Right cardiac atrium (tissue), 5 donors: Measurements from ENCODE around the gene KRT4. TPM values are rescaled to one million over a fixed set of nuclear protein-coding genes. Genes with fewer than 3 reads are reported as not detected.

Experiments used
- ATAC-seq, 2 donors: fragments of 200-7000 bp; cut with Tn5 transposase; one replicate each; pipeline versions ENCODE4 v1.8.0 to v1.9.1; 2020; ENCODE audit warnings: moderate library complexity in 2 of 2, mild to moderate bottlenecking in 1 of 2
- DNase-seq, 3 donors: peaks; one replicate each; pipeline ENCODE4 v3.0.0-alpha.2; 2020
- H3K27ac ChIP-seq: one replicate; pipeline ENCODE4 v1.5.1; 2013; ENCODE audit warnings: mild to moderate bottlenecking, low read length, control low read depth, moderate library complexity
- H3K27me3 ChIP-seq: one replicate; pipeline ENCODE4 v1.6.1; 2013; ENCODE audit not compliant: control insufficient read depth, insufficient read depth
- H3K4me1 ChIP-seq: one replicate; pipeline ENCODE4 v1.6.1; 2013; ENCODE audit warnings: low read length; ENCODE audit not compliant: control insufficient read depth, insufficient read depth
- H3K4me3 ChIP-seq: one replicate; pipeline ENCODE4 v1.5.1; 2013; ENCODE audit warnings: low read length, control low read depth
- H3K9me3 ChIP-seq: one replicate; pipeline ENCODE4 v1.6.1; 2013; ENCODE audit warnings: low read length; ENCODE audit not compliant: control insufficient read depth
- WGBS: extraction: QIAGEN DNeasy Blood & Tissue Kit; methylation state at CpG from one replicate; pipeline ENCODE4 v1.1.7; 2013; 5-methylcytosine and 5-hydroxymethylcytosine counted together
- intact Hi-C, 4 donors: fragments of 100-400 bp; cut with DNase I; formaldehyde crosslinking; loops; one replicate each; pipeline versions ENCODE4 v1.11.0 to v1.14.0; 2022 to 2023
- polyA plus RNA-seq: library from polyadenylated mRNA; stranded (reverse); fragments of 200-250 nt; gene quantifications from one replicate; pipeline ENCODE4 v1.2.3, GENCODE V29; 2013
- total RNA-seq, 4 donors: library from RNA; stranded (reverse); fragmentation: NEBNext Ultra II Directional; extraction: Animal tissue kit (Norgen Biotek cat#: 25700); gene quantifications; one replicate each; pipeline ENCODE4 v1.2.1, GENCODE V29; 2021
- donor health status: healthy with polysubstance abuse.
- donor health status: DM: no; HTN: yes; CAD: no.
- donor health status: DM: no; HTN: no; CAD: no.
- donor health status: DM: no; HTN: yes; CAD: no; lungs with severe emphysema.
- donor health status: DM: yes; HTN: yes; CAD: no.

The KRT4 gene
- total and polyA plus RNA-seq, 5 donors: 0.20 TPM; not detected in 4

DNA sequence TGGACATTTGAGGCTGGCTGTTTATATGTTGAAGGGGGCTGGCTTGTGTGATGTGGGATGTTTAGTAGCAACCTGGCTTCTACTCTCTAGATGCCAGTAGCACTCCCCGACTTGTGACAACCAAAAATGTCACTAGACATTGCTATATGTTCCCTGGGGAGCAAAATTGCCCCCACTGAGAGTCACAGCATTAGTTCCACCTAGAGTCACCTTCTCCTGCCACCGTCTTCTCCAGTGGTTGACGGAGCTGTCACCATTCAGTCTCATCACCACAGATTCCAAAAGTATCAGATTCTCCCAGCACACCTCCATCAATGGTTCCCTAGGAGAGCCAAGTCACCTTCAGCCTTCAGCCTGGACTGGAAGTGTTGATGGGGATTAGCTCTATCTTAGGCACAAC is 29.0 kb downstream of the KRT4 start:
- ATAC-seq: no peak
- intact Hi-C loops: no loop called here
- WGBS: 76% methylated on average over 3 of the region's 3 CpGs

DNA sequence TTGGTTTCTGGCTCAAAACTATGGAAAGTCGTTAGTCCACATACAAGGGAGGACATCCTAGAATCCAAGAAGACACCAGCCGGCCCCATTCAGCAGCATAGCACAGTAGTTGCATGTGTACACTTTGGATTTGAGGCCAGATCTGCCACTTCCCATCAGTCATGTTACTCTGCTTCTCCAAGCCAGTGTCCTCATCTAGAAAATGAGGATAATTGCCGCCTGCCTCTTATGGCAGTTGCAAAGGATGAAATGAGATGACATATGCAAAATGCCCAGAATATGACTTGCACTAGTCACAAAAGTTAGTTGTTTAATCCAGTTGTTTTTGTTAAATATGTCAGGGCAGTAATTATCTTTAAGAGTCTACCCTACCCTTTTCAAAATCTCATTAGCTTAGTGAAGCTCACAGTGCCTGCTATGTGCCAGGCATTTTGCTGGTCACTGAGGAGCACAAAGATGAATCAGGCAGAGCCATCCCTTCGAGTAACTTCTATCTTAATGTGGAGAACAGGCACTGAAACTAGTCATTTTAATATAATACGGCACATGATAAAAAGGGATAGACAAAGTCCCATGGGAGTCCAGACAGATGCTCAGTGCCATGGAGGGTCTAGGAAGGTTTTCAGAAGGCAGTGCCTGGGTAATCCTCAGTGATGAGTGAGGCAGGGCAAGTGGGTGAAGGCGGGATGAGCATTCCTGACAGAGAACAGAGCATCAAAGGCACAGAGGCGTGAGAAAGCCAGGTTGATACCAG is 30.2 kb downstream of the KRT4 start:
- Histone ChIP-seq H3K9me3 (no peaks in the 10 kb centered on the region), H3K27me3 (no peaks in the 10 kb centered on the region), H3K27ac (no peak overlapping the region), H3K4me1 (no peaks in the 10 kb centered on the region), H3K4me3 (no peak overlapping the region)
- DNase-seq (no peak), ATAC-seq (no peak)
- intact Hi-C loops: no loop called here
- WGBS: 75% methylated on average over 7 of the region's 7 CpGs

More for the DNA sequence above, 29.0 kb downstream of the KRT4 start:
- H3K4me1 ChIP-seq: no peaks in the 10 kb centered on the region
- H3K9me3 ChIP-seq: no peaks in the 10 kb centered on the region
- no peak overlapping the region for H3K4me3 ChIP-seq
- no peak overlapping the region for H3K27ac ChIP-seq
- DNase-seq: no peak
- no peaks in the 10 kb centered on the region for H3K27me3 ChIP-seq

- no peak overlapping the region for H3K4me3 ChIP-seq
- no peaks in the 10 kb centered on the region for H3K4me1 ChIP-seq
- DNase-seq (no peak), ATAC-seq (no peak)
- 89% methylated on average over 4 of the region's 4 CpGs for WGBS
- H3K27ac ChIP-seq: no peak overlapping the region
- H3K27me3 ChIP-seq: no peaks in the 10 kb centered on the region
- intact Hi-C loops: no loop called here
- H3K9me3 ChIP-seq: no peaks in the 10 kb centered on the region
Measured at GRCh38 chr12:52782502-52782901, 31.4 kb downstream of the KRT4 start.

GRCh38 chr12:52781399-52782082 is 32.4 kb downstream of the KRT4 start:
- intact Hi-C loops: no loop called here
- H3K27ac ChIP-seq: no peak overlapping the region
- H3K4me3 ChIP-seq: no peak overlapping the region
- H3K9me3 ChIP-seq: no peaks in the 10 kb centered on the region
- H3K4me1 ChIP-seq: no peaks in the 10 kb centered on the region
- ATAC-seq: no peak
- no peaks in the 10 kb centered on the region for H3K27me3 ChIP-seq
- DNase-seq: no peak
- 61% methylated on average over 4 of the region's 4 CpGs for WGBS

DNA sequence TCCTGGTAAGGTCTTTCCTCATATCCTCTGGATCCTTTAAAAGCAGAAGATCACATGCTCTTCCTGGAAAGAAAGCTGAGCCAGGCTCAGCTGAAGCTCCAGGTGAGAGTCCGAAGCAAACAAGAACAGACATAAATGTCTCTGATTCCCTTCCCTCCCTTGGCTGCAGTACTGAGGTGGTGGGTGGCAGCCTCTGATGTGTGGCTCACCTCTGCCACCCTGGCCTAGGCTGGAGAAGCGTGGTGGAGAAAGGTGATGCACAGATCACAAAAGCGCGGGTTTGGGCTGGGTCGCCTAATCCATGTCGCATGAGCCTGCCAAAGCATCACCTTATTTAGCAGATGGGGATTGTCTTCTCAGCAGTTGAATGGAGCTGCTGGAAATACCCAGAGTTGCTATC is 34.0 kb downstream of the KRT4 start:
- Histone ChIP-seq H3K9me3 (no peaks in the 10 kb centered on the region), H3K4me1 (no peaks in the 10 kb centered on the region), H3K27ac (no peak overlapping the region), H3K27me3 (no peaks in the 10 kb centered on the region), H3K4me3 (no peak overlapping the region)
- 88% methylated on average over 6 of the region's 6 CpGs for WGBS
- no peak for ATAC-seq
- intact Hi-C loops: no loop called here
- no peak for DNase-seq

DNA sequence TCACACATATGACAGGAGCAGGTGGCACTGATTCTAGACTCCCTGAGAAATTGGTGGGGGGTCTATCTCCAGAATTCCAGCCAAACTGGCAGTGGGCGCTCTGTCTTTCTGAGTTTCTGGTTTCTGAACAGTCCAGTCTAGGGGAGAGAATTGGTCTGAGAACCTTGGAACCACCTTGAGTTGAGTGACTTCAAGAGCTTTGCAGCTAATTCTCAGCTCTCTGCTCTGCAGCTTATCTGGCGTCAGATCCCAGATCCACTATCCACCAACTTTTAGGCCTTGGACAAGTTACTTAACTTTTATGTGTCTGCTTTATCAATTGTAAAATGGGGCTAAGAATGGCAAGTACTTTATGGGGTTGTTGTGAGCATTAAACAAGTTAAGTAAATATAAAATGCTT is 35.1 kb downstream of the KRT4 start:
- H3K9me3 ChIP-seq: no peaks in the 10 kb centered on the region
- intact Hi-C loops: no loop called here
- 87% methylated on average over 2 of the region's 2 CpGs for WGBS
- no peaks in the 10 kb centered on the region for H3K4me1 ChIP-seq
- DNase-seq: no peak
- no peak overlapping the region for H3K4me3 ChIP-seq
- no peak for ATAC-seq
- H3K27me3 ChIP-seq: no peaks in the 10 kb centered on the region
- H3K27ac ChIP-seq: no peak overlapping the region

DNA sequence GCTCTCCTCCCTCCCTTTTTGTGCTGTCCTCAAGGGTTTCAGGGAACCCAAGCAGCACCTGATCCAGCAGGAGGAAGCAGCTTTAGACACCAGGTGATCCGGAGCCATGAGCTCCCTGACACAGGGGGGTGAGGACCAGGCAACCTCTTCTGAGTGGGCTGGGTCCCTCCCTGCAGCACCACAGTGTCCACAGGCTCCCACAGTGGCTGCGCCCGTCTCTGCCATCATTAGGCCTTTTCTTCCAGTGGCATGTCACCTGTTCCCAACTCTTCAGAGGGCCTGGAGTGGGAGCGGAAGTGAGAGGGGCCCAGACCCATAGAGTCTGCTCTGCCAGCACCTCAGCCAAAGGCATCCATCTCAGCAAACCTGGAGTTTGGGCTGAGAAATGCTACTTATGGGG is 36.4 kb downstream of the KRT4 start:
- no peak overlapping the region for H3K27ac ChIP-seq
- no peak for DNase-seq
- no peaks in the 10 kb centered on the region for H3K27me3 ChIP-seq
- H3K4me1 ChIP-seq: no peaks in the 10 kb centered on the region
- intact Hi-C loops: no loop called here
- no peaks in the 10 kb centered on the region for H3K9me3 ChIP-seq
- no peak for ATAC-seq
- H3K4me3 ChIP-seq: no peak overlapping the region
- WGBS: 93% methylated on average over 4 of the region's 4 CpGs

DNA sequence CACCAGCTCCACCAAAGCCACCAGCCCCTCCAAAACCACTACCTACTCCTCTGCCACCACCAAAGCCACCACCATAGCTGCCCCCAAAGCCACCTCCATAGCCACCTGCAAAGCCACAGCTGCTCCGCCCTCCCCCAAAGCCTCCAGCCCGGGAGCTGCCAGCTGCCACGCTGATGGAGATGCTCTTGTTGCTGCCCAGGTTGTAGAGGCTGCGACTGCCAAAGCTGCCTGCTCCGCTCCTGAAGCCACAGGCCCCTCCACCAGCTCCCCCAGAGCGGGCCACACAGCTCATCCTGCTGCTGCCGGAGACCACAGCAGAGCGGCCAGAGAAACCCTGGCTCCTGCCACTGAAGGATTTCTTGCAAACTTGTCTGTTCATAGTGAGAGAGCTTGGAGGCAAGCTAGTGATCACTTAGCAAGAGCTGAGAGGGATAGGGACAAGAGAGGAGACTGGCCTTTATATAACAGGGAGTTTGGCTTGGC is 37.0 kb downstream of the KRT4 start, which contains the start of gene KRT76:
KRT76 (minus strand) TSS at position 433 of the 483 bp plus-strand sequence; CDS start at position 379, 54 bp downstream.
- WGBS: 86% methylated on average over 8 of the region's 8 CpGs

DNA sequence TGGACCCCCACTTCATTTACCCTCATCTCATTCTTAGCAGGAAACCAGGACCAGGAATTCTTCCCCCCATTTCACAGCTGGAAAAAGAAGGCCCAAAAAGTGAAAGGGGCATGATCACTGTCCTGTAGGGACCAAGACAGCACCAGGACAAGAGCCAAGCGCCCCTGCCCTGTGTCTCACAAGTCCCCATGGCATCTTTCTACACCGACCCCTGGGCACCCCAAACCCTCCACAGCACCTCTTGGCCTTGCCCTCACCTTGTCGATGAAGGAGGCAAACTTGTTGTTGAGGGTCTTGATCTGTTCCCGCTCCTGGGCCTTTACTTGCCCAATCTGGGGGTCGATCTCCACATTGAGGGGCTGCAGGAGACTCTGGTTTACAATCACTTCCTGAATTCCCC is 37.5 kb downstream of the KRT4 start:
- Histone ChIP-seq H3K27ac (no peak overlapping the region), H3K4me1 (no peaks in the 10 kb centered on the region), H3K27me3 (no peaks in the 10 kb centered on the region), H3K4me3 (no peak overlapping the region), H3K9me3 (no peaks in the 10 kb centered on the region)
- ATAC-seq (no peak), DNase-seq (no peak)
- 80% methylated on average over 5 of the region's 5 CpGs for WGBS
- intact Hi-C loops: no loop called here

More for the DNA sequence above, 37.0 kb downstream of the KRT4 start, which contains the start of gene KRT76:
- intact Hi-C loops: no loop called here
- Histone ChIP-seq H3K27me3 (no peaks in the 10 kb centered on the region), H3K27ac (no peak within 1 kb of the TSS), H3K4me1 (no peaks in the 10 kb centered on the region), H3K4me3 (no peak within 1 kb of the TSS), H3K9me3 (no peaks in the 10 kb centered on the region)
- no peak for ATAC-seq
- DNase-seq: no peak

GRCh38 chr12:52774629-52775250 is 39.2 kb downstream of the KRT4 start:
- Histone ChIP-seq H3K4me3 (no peak overlapping the region), H3K27ac (no peak overlapping the region), H3K4me1 (no peaks in the 10 kb centered on the region), H3K27me3 (no peaks in the 10 kb centered on the region), H3K9me3 (no peaks in the 10 kb centered on the region)
- DNase-seq (no peak), ATAC-seq (no peak)
- 61% methylated on average over 8 of the region's 8 CpGs for WGBS
- intact Hi-C loops: no loop called here

GRCh38 chr12:52772772-52773171 is 41.1 kb downstream of the KRT4 start:
- intact Hi-C loops: no loop called here
- H3K4me3 ChIP-seq: no peak overlapping the region
- WGBS: 68% methylated on average over 3 of the region's 3 CpGs
- no peaks in the 10 kb centered on the region for H3K27me3 ChIP-seq
- DNase-seq: no peak
- H3K4me1 ChIP-seq: no peaks in the 10 kb centered on the region
- no peak overlapping the region for H3K27ac ChIP-seq
- no peaks in the 10 kb centered on the region for H3K9me3 ChIP-seq
- ATAC-seq: no peak
